ENCODE data around the gene ISG20.

GRCh38 chr15:88637841-88638625 is 783 bp upstream of the ISG20 start:
- no peak for TF ChIP-seq CTCF (IDR thresholded peaks at IDR 0.05)
- no peak for TF ChIP-seq EP300 (IDR thresholded peaks at IDR 0.05)
- no peak for TF ChIP-seq POLR2A (IDR thresholded peaks at IDR 0.05)

Measured in sigmoid colon (tissue), 4 donors.